ENCODE measurements around the gene IL21R. TPM values are rescaled to one million over a fixed set of nuclear protein-coding genes. Genes with fewer than 3 reads are reported as not detected.

IL21R gene
- total and polyA plus RNA-seq, 9 of the 15 experiments (the other 6 are each of a cell fraction or from before 2014, with no cell fraction given): 0.04 to 0.34 (median 0.18) TPM; not detected in 1

- TF ChIP-seq ZBTB40 (IDR thresholded peaks at IDR 0.05): peak; percentile 77
- no peak for TF ChIP-seq ZBTB40 (CRISPR knock-in tag; IDR thresholded peaks at IDR 0.05)
- no peak for TF ChIP-seq ZNF140 (CRISPR knock-in tag; IDR thresholded peaks at IDR 0.05)
- TF ChIP-seq ATF1 (CRISPR knock-in tag; IDR thresholded peaks at IDR 0.05): no peak
- TF ChIP-seq ATF1 (tag; IDR thresholded peaks at IDR 0.05): no peak
- no peak for TF ChIP-seq ZBTB17 (CRISPR knock-in tag; IDR thresholded peaks at IDR 0.05)
- TF ChIP-seq PKNOX1 (IDR thresholded peaks at IDR 0.05): peak; percentile 42; the same call in 1 of the 2 replicates
- TF ChIP-seq AFF4 (CRISPR knock-in tag; IDR thresholded peaks at IDR 0.05): no peak
- no peak for TF ChIP-seq NRF1 (conservative IDR thresholded peaks at IDR 0.05 in 1 of 2, IDR thresholded peaks at IDR 0.05 in 1 of 2)
- TF ChIP-seq, protein P1, sequence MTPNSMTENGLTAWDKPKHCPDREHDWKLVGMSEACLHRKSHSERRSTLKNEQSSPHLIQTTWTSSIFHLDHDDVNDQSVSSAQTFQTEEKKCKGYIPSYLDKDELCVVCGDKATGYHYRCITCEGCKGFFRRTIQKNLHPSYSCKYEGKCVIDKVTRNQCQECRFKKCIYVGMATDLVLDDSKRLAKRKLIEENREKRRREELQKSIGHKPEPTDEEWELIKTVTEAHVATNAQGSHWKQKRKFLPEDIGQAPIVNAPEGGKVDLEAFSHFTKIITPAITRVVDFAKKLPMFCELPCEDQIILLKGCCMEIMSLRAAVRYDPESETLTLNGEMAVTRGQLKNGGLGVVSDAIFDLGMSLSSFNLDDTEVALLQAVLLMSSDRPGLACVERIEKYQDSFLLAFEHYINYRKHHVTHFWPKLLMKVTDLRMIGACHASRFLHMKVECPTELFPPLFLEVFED (CRISPR knock-in tag; conservative IDR thresholded peaks at IDR 0.05): no peak
- no peak for TF ChIP-seq HMGN3 (IDR thresholded peaks at IDR 0.05; ENCODE audit: borderline replicate concordance, extremely low read depth, insufficient read length, low read depth, low read length)
Observed at GRCh38 chr16:27398894-27399853, 2.8 kb upstream of the IL21R start (continued).
